HUES48 (cell line): Measurements from ENCODE around the gene RNF25.
A peak's percentile ranks its signal among the peaks of the same experiment; 100 is the strongest.

ENCODE experiments used
- H3K27ac ChIP-seq: one replicate; pipeline ENCODE4 v1.7.0; 2013; ENCODE audit warnings: low read depth, low read length, inconsistent platforms
- H3K27me3 ChIP-seq: 2 replicates; pipeline ENCODE4 v1.6.1; 2013; ENCODE audit warnings: mild to moderate bottlenecking, low read length; ENCODE audit not compliant: control insufficient read depth, insufficient read depth
- H3K36me3 ChIP-seq: 2 replicates; pipeline ENCODE4 v1.6.1; 2013; ENCODE audit warnings: low read length; ENCODE audit not compliant: control insufficient read depth, insufficient read depth
- H3K4me1 ChIP-seq: 2 replicates; pipeline ENCODE4 v1.6.1; 2013; ENCODE audit warnings: mild to moderate bottlenecking, low read length; ENCODE audit not compliant: control insufficient read depth, insufficient read depth
- H3K4me3 ChIP-seq: 2 replicates; pipeline ENCODE4 v1.5.1; 2013; ENCODE audit warnings: mild to moderate bottlenecking, low read depth, low read length
- H3K9ac ChIP-seq: 2 replicates; pipeline ENCODE4 v1.6.1; 2013; ENCODE audit warnings: mild to moderate bottlenecking, low read depth, low read length, moderate library complexity
- H3K9me3 ChIP-seq: 2 replicates; pipeline ENCODE4 v1.6.1; 2013; ENCODE audit warnings: low read length; ENCODE audit not compliant: control insufficient read depth, insufficient read depth

The RNF25 gene

GRCh38 chr2:218648088-218648786 is 23.6 kb downstream of the RNF25 start:
- H3K27ac ChIP-seq: no peak overlapping the region
- H3K36me3 ChIP-seq: peaks cover 92% of the 10 kb centered on the region
- no peak overlapping the region for H3K4me3 ChIP-seq
- no peak overlapping the region for H3K9ac ChIP-seq
- H3K4me1 ChIP-seq: no peaks in the 10 kb centered on the region
- no peaks in the 10 kb centered on the region for H3K27me3 ChIP-seq
- H3K9me3 ChIP-seq: no peaks in the 10 kb centered on the region

GRCh38 chr2:218645126-218645525 is 26.7 kb downstream of the RNF25 start:
- no peak overlapping the region for H3K9ac ChIP-seq

GRCh38 chr2:218644721-218645120 is 27.1 kb downstream of the RNF25 start:
- peaks cover 93% of the 10 kb centered on the region for H3K36me3 ChIP-seq
- no peak overlapping the region for H3K4me3 ChIP-seq
- H3K9me3 ChIP-seq: no peaks in the 10 kb centered on the region
- H3K27ac ChIP-seq: no peak overlapping the region
- no peaks in the 10 kb centered on the region for H3K4me1 ChIP-seq
- H3K27me3 ChIP-seq: no peaks in the 10 kb centered on the region
- no peak overlapping the region for H3K9ac ChIP-seq

More at GRCh38 chr2:218645126-218645525, 26.7 kb downstream of the RNF25 start:
- Histone ChIP-seq H3K36me3 (peaks cover 94% of the 10 kb centered on the region), H3K27ac (peak overlapping the region; percentile 40), H3K9me3 (no peaks in the 10 kb centered on the region), H3K4me3 (no peak overlapping the region), H3K27me3 (no peaks in the 10 kb centered on the region), H3K4me1 (no peaks in the 10 kb centered on the region)

GRCh38 chr2:218643751-218644310 is 28.0 kb downstream of the RNF25 start:
- no peak overlapping the region for H3K9ac ChIP-seq
- H3K9me3 ChIP-seq: no peaks in the 10 kb centered on the region
- H3K36me3 ChIP-seq: peaks cover 91% of the 10 kb centered on the region
- H3K27ac ChIP-seq: no peak overlapping the region
- H3K4me1 ChIP-seq: no peaks in the 10 kb centered on the region
- H3K4me3 ChIP-seq: no peak overlapping the region
- H3K27me3 ChIP-seq: no peaks in the 10 kb centered on the region

GRCh38 chr2:218642786-218643185 is 29.0 kb downstream of the RNF25 start:
- H3K36me3 ChIP-seq: peaks cover 91% of the 10 kb centered on the region

GRCh38 chr2:218642121-218642656 is 29.6 kb downstream of the RNF25 start:
- H3K9me3 ChIP-seq: no peaks in the 10 kb centered on the region
- no peak overlapping the region for H3K9ac ChIP-seq
- H3K4me3 ChIP-seq: no peak overlapping the region
- no peaks in the 10 kb centered on the region for H3K27me3 ChIP-seq
- no peaks in the 10 kb centered on the region for H3K4me1 ChIP-seq
- H3K27ac ChIP-seq: no peak overlapping the region
- peaks cover 91% of the 10 kb centered on the region for H3K36me3 ChIP-seq

More at GRCh38 chr2:218642786-218643185, 29.0 kb downstream of the RNF25 start:
- H3K27ac ChIP-seq: no peak overlapping the region
- H3K4me1 ChIP-seq: no peaks in the 10 kb centered on the region
- no peak overlapping the region for H3K4me3 ChIP-seq
- H3K9ac ChIP-seq: no peak overlapping the region
- no peaks in the 10 kb centered on the region for H3K9me3 ChIP-seq
- H3K27me3 ChIP-seq: no peaks in the 10 kb centered on the region

GRCh38 chr2:218638372-218638771 is 33.4 kb downstream of the RNF25 start:
- no peak overlapping the region for H3K27ac ChIP-seq
- no peaks in the 10 kb centered on the region for H3K9me3 ChIP-seq
- peaks cover 91% of the 10 kb centered on the region for H3K36me3 ChIP-seq
- H3K4me3 ChIP-seq: no peak overlapping the region
- no peaks in the 10 kb centered on the region for H3K27me3 ChIP-seq
- no peaks in the 10 kb centered on the region for H3K4me1 ChIP-seq
- no peak overlapping the region for H3K9ac ChIP-seq

- Histone ChIP-seq H3K4me1 (no peaks in the 10 kb centered on the region), H3K27me3 (no peaks in the 10 kb centered on the region), H3K36me3 (peaks cover 68% of the 10 kb centered on the region), H3K9me3 (no peaks in the 10 kb centered on the region), H3K9ac (no peak overlapping the region), H3K4me3 (no peak overlapping the region), H3K27ac (no peak overlapping the region)
Observed at GRCh38 chr2:218635719-218636118, 36.1 kb downstream of the RNF25 start.

- Histone ChIP-seq H3K36me3 (peaks cover 32% of the 10 kb centered on the region), H3K27me3 (no peaks in the 10 kb centered on the region), H3K27ac (no peak overlapping the region), H3K9ac (no peak overlapping the region), H3K4me1 (no peaks in the 10 kb centered on the region), H3K9me3 (no peaks in the 10 kb centered on the region), H3K4me3 (no peak overlapping the region)
Observed at GRCh38 chr2:218631837-218632236, 40.0 kb downstream of the RNF25 start.

- Histone ChIP-seq H3K9ac (no peak overlapping the region), H3K27me3 (no peaks in the 10 kb centered on the region), H3K4me3 (no peak overlapping the region), H3K9me3 (no peaks in the 10 kb centered on the region), H3K4me1 (no peaks in the 10 kb centered on the region), H3K36me3 (no peaks in the 10 kb centered on the region), H3K27ac (no peak overlapping the region)
Observed at GRCh38 chr2:218627939-218628338, 43.9 kb downstream of the RNF25 start.

DNA sequence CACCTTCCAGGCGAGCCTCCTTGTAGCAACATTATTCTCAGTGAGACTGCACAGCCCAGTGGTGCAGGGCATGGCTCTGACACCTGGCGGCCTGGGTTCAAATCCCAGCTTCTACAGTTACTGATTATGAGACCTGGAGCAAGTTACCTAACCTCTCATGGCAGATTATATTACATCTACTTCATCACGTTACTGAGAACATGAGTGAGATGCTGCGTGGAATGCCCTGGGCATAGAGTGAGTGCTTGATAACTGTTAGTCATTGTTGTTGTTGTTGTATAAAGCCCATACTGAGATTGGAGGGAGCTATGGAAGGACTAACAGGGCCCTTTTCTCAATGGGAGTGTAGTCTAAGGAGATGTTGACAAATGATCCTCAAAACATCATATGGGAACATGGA is 45.4 kb downstream of the RNF25 start:
- no peak overlapping the region for H3K4me3 ChIP-seq
- H3K4me1 ChIP-seq: no peaks in the 10 kb centered on the region
- H3K9ac ChIP-seq: no peak overlapping the region
- H3K9me3 ChIP-seq: no peaks in the 10 kb centered on the region
- H3K36me3 ChIP-seq: no peaks in the 10 kb centered on the region
- no peaks in the 10 kb centered on the region for H3K27me3 ChIP-seq
- H3K27ac ChIP-seq: no peak overlapping the region
